NT2/D1 (cell line): ENCODE data around the gene SLC16A1.

ENCODE experiments used
- DNase-seq: peaks from one replicate; pipeline ENCODE4 v3.0.0-alpha.2; 2011; ENCODE audit warnings: low read depth, low spot score
- H3K27me3 ChIP-seq: 2 replicates; pipeline ENCODE4 v1.6.0; 2011; ENCODE audit warnings: mild to moderate bottlenecking; ENCODE audit not compliant: insufficient read length, insufficient read depth
- H3K36me3 ChIP-seq: 2 replicates; pipeline ENCODE4 v1.6.1; 2011; ENCODE audit warnings: mild to moderate bottlenecking, low read length, mixed read lengths; ENCODE audit not compliant: insufficient read depth, insufficient read length
- H3K4me1 ChIP-seq: 2 replicates; pipeline ENCODE4 v1.5.1; 2011; ENCODE audit not compliant: insufficient read depth, insufficient read length
- H3K4me3 ChIP-seq: 2 replicates; pipeline ENCODE4 v1.5.1; 2011; ENCODE audit warnings: low read depth; ENCODE audit not compliant: insufficient read length
- H3K9ac ChIP-seq: 2 replicates; pipeline ENCODE4 v1.6.0; 2011; ENCODE audit warnings: low read depth; ENCODE audit not compliant: insufficient read length
- H3K9me3 ChIP-seq: 2 replicates; pipeline ENCODE4 v1.5.1; 2011; ENCODE audit warnings: mild to moderate bottlenecking, low read length; ENCODE audit not compliant: insufficient read depth
- SUZ12 ChIP-seq: IDR thresholded peaks from 2 replicates; pipeline ENCODE4 v1.6.1; 2011; ENCODE audit not compliant: insufficient read length, insufficient read depth; ENCODE audit errors: extremely low read depth
- YY1 ChIP-seq: IDR thresholded peaks from 2 replicates; pipeline ENCODE4 v1.6.1; 2011; ENCODE audit not compliant: insufficient read length, insufficient read depth
- ZNF274 ChIP-seq: IDR thresholded peaks from 2 replicates; pipeline ENCODE4 v1.6.1; 2011; ENCODE audit warnings: mild to moderate bottlenecking, low read depth, low read length

SLC16A1 gene

GRCh38 chr1:112866981-112867380, 89.0 kb downstream of the SLC16A1 start:
- no peaks in the 10 kb centered on the region for H3K27me3 ChIP-seq
- TF ChIP-seq SUZ12 (no peak), YY1 (no peak), ZNF274 (no peak)
- H3K4me1 ChIP-seq, result no peaks in the 10 kb centered on the region
- H3K9me3 ChIP-seq, result no peaks in the 10 kb centered on the region
- no peak overlapping the region for H3K9ac ChIP-seq
- no peak overlapping the region for H3K4me3 ChIP-seq
- no peaks in the 10 kb centered on the region for H3K36me3 ChIP-seq
- no peak for DNase-seq

- no peak for TF ChIP-seq YY1
- TF ChIP-seq SUZ12, result no peak
- TF ChIP-seq ZNF274, result no peak
- H3K9me3 ChIP-seq, result no peaks in the 10 kb centered on the region
- no peak overlapping the region for H3K9ac ChIP-seq
- no peak overlapping the region for H3K4me3 ChIP-seq
- no peaks in the 10 kb centered on the region for H3K4me1 ChIP-seq
- no peaks in the 10 kb centered on the region for H3K36me3 ChIP-seq
- H3K27me3 ChIP-seq, result no peaks in the 10 kb centered on the region
- no peak for DNase-seq
Observed at GRCh38 chr1:112866151-112866550, 89.8 kb downstream of the SLC16A1 start.

GRCh38 chr1:112862753-112863426, 93.1 kb downstream of the SLC16A1 start:
- Histone ChIP-seq H3K27me3 (no peaks in the 10 kb centered on the region), H3K9ac (no peak overlapping the region), H3K4me1 (no peaks in the 10 kb centered on the region), H3K36me3 (no peaks in the 10 kb centered on the region), H3K9me3 (no peaks in the 10 kb centered on the region), H3K4me3 (no peak overlapping the region)
- DNase-seq, result no peak
- TF ChIP-seq YY1 (no peak), ZNF274 (no peak), SUZ12 (no peak)
